Measurements from ENCODE around the gene TMEM88. TPM values are rescaled to one million over a fixed set of nuclear protein-coding genes. Genes with fewer than 3 reads are reported as not detected.

Gene TMEM88
- total and polyA plus RNA-seq, 4 donors = 0.65 to 4.6 (median 3.7) TPM

GRCh38 chr17:7887482-7888183 lies 32.8 kb downstream of the TMEM88 start:
- Histone ChIP-seq H3K4me1 (ENCODE audit: control insufficient read depth in 4 of 4, insufficient read depth in 4 of 4, low read length in 3 of 4) (peaks cover 9 to 46% (median 42%) of the 10 kb centered on the region in 4 donors), H3K27me3 (ENCODE audit: control insufficient read depth in 4 of 4, insufficient read depth in 4 of 4, low read length in 3 of 4) (no peaks in the 10 kb centered on the region), H3K4me3 (ENCODE audit: low read depth in 1 of 3, low read length in 3 of 3) (peak overlapping the region; percentile 29 to 59 (median 32)), H3K9me3 (ENCODE audit: control insufficient read depth in 4 of 4, low read length in 3 of 4) (no peaks in the 10 kb centered on the region), H3K36me3 (ENCODE audit: control insufficient read depth in 4 of 4, insufficient read depth in 3 of 4, low read depth in 1 of 4, low read length in 3 of 4) (no peaks in the 10 kb centered on the region), H3K9ac (ENCODE audit: low read depth in 1 of 2, low read length in 2 of 2) (peak overlapping the region in 1 of 2 donors; percentile 78), H3K27ac (ENCODE audit: low read depth in 1 of 2, low read length in 2 of 2) (peak overlapping the region; percentile 72 to 89)
- peak; percentile 81 for DNase-seq (ENCODE audit: low spot score)
- TF ChIP-seq RAD21 (IDR thresholded peaks at IDR 0.05) (no peak), ZBTB33 (IDR thresholded peaks at IDR 0.05) (no peak), ATF3 (IDR thresholded peaks at IDR 0.05) (no peak), GABPA (IDR thresholded peaks at IDR 0.05 in 1 of 2, conservative IDR thresholded peaks at IDR 0.05 in 1 of 2) (no peak), RXRA (IDR thresholded peaks at IDR 0.05) (peak; percentile 73 to 81), HNF4A (conservative IDR thresholded peaks at IDR 0.05) (peak in 1 of 2 donors; percentile 80), CTCF (IDR thresholded peaks at IDR 0.05; ENCODE audit: low read depth, low read length, missing input control) (no peak), JUND (IDR thresholded peaks at IDR 0.05) (peak in 1 of 2 donors; percentile 35), HNF4G (IDR thresholded peaks at IDR 0.05) (no peak), SP1 (IDR thresholded peaks at IDR 0.05) (peak; percentile 84), MAX (IDR thresholded peaks at IDR 0.05) (no peak), FOXA2 (IDR thresholded peaks at IDR 0.05) (no peak), FOXA1 (IDR thresholded peaks at IDR 0.05) (no peak), EGR1 (IDR thresholded peaks at IDR 0.05; ENCODE audit: low read depth in 2 of 2) (no peak), NR2F2 (IDR thresholded peaks at IDR 0.05) (no peak), YY1 (IDR thresholded peaks at IDR 0.05) (peak; percentile 59), TAF1 (conservative IDR thresholded peaks at IDR 0.05) (no peak), REST (IDR thresholded peaks at IDR 0.05) (peak; percentile 46)
- WGBS = 1% methylated on average over 35 of the region's 35 CpGs

Data from liver (tissue), 9 donors.